22Rv1 (cell line): ENCODE results near the gene GAB4.
"Not testable (repeated sequence)": the region's sequence is repeated elsewhere in the genome, so short reads cannot be mapped to it uniquely, and the experiment has no call there.

ENCODE experiments used
- H3K27ac ChIP-seq: fragments of 450-650 bp; 2 replicates; pipeline ENCODE4 v1.5.1; 2017
- ZFX ChIP-seq: fragments of 450-650 bp; IDR thresholded peaks from 2 replicates; pipeline ENCODE4 v1.6.1; 2017; ENCODE audit warnings: antibody characterized with exemption, borderline replicate concordance
- TF ChIP-seq, protein P1 (sequence below): fragments of 450-650 bp; IDR thresholded peaks from 2 replicates; pipeline ENCODE4 v1.5.1; 2017; ENCODE audit warnings: mild to moderate bottlenecking

Gene GAB4

DNA sequence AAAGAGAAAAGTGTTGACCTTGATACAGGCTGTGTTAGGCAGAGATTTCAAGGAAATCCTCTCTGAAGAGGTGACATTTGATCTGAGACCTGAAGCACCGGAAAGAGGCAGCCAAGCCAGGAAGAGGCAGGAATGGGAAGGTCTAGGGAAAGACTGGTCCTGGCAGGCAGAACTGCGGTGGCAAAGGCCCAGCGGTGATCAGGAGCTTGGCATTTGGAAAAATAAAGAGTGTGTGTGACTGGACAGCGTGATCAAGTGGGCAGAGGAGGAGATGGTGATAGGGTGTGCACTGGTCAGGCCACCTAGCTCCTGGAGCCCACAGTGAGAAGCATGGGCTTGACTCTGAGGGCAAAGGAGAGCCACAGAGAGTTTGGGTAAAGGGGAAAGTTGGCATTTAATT, 27.2 kb upstream of the GAB4 start:
- TF ChIP-seq ZFX = no peak
- TF ChIP-seq, protein P1, sequence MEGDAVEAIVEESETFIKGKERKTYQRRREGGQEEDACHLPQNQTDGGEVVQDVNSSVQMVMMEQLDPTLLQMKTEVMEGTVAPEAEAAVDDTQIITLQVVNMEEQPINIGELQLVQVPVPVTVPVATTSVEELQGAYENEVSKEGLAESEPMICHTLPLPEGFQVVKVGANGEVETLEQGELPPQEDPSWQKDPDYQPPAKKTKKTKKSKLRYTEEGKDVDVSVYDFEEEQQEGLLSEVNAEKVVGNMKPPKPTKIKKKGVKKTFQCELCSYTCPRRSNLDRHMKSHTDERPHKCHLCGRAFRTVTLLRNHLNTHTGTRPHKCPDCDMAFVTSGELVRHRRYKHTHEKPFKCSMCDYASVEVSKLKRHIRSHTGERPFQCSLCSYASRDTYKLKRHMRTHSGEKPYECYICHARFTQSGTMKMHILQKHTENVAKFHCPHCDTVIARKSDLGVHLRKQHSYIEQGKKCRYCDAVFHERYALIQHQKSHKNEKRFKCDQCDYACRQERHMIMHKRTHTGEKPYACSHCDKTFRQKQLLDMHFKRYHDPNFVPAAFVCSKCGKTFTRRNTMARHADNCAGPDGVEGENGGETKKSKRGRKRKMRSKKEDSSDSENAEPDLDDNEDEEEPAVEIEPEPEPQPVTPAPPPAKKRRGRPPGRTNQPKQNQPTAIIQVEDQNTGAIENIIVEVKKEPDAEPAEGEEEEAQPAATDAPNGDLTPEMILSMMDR = no peak

DNA sequence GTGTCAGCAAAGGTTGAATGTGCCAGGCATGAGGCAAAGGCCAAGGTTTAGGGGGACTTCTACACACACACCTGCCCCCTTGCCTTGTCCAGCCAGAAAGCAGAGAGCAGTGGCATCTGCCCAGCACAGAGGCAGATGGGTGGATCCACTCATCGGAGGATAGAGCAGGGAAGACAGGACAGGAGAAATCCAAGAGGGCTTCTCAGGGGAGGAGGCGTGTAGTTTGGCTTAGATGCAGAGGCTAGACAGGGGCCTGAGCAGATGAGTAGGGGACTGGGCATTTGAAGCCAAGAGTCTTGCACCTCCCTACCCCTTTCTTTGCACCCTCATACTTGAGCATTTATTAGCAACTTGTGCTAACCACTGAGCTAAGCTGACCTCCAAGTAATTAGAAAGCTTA, 26.5 kb upstream of the GAB4 start:
- not testable (repeated sequence) for H3K27ac ChIP-seq

More for the DNA sequence above, 27.2 kb upstream of the GAB4 start:
- no peak overlapping the region for H3K27ac ChIP-seq

DNA sequence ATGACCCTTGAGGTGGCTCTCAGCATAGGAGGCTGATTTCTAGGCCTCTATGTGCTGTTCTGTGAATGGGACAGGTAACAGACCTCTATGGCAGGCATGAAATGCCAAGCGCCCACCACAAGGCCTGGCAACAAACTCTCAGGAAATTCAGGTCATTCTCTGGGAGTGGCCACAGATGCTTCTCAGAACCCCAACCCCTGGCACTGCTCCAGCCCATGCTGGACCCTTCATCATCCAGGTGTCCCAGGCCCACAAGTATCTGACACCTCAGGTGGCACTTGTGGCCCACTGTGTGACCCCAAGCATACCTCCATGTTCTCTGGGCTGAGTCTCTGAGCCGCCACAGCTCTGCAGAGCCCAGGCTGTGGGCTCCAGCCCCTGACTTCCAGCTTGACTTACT, 24.3 kb upstream of the GAB4 start:
- H3K27ac ChIP-seq = not testable (repeated sequence)

DNA sequence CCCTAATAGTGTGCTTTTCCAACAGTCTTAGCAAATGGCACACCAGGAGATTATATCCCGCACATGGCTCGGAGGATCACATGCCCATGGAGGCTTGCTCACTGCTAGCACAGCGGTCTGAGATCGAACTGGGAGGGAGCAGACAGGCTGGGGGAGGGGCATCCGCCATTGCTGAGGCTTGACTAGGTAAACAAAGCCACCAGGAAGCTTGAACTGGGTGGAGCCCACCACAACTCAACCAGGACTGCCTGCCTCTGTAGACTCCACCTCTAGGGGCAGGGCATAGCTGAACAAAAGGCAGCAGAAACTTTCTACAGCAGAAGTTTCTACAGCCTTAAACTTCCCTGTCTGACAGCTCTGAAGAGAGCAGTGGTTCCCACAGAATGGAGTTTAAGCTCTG, 16.4 kb upstream of the GAB4 start:
- not testable (repeated sequence) for H3K27ac ChIP-seq

DNA sequence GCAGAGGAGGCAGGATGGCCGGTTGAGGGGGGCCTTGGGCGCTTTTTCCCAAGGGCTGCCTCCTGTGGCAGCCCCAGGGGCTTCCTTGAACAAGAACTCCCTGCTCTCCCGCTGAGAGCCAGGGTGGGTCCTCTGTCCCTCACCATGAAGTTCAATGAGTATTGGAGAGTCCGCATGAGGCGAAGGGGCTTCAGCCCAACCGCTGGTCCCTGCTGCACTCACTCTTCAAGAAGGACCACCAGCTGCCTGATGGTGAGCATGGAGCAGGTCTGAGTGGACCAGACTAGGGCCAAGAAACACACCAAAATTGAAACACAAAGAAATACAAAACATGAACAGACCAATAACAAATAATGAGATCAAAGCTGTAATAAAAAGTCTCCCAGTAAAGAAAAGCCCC, 7.5 kb upstream of the GAB4 start:
- H3K27ac ChIP-seq = not testable (repeated sequence)

DNA sequence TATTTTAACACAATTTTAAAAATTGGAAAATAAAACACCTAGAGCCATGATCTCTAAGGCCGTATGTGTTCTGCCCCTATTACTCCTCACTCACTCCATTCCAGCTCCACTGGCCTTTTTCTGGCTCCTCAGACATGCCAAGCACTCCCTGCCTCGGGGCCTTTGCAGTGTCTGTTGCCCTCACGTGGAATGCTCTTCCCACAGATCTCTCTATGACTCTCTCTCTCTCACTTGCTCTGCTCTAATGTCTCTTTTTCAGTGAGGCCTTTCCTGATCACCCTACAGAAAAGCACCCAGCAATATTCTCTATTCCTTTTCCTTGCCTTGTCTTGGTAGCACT, 6.0 kb upstream of the GAB4 start:
- not testable (repeated sequence) for H3K27ac ChIP-seq

DNA sequence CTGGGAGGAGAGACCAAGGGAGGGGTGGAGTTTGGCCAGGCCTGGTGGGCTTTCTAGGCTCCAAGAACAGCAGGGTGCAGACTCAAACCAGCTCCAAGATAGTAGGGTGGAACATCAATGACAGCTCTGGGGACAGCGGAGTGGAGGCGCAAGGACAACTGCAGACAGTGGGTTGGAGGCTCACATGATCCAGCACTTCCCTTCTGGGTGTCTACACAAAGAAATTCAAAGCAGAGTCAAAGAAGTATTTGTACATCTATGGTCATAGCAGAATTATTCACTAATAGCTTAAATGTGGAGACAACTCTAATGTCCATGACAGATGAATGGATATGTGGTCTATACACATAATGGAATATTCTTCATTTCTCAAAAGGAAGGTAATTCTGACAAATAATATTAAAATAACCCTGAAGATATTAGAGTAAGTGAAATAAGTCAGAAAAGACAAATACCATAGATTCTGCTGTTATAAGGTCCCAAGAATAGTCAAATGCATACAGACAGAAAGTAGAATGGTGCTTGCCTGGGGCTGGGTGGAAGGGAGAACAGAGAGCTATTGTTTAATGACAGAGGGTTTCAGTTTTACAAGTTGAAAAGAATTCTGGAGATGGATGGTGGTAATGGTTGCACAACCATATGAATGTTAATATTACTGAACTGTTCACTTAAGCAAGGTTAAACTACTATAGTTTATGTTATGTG, 5.5 kb upstream of the GAB4 start:
- TF ChIP-seq, protein P1 = no peak
- TF ChIP-seq ZFX = no peak

DNA sequence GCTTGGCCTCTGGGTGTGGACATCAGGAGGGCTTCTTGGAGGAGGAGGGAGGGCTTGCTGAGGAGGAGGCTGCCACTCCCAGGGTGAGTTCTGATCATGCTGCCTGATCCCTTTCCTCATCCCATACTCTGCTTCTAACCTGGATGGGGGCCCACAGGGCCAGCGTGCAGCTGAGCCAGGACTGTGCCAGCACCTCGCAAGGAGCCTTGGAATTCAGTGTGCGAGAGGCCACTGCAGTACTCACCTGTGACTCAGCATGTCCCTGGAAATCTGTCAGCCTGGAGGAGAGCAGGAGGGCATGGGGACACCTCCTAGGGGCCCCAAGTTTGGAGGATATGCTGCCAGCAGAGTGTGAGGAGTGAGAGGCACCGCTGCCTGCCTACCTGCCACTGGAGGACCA, 4.2 kb upstream of the GAB4 start:
- no peak for TF ChIP-seq ZFX
- TF ChIP-seq, protein P1 = no peak
- H3K27ac ChIP-seq = no peak overlapping the region

More for the DNA sequence above, 5.5 kb upstream of the GAB4 start:
- no peak overlapping the region for H3K27ac ChIP-seq

DNA sequence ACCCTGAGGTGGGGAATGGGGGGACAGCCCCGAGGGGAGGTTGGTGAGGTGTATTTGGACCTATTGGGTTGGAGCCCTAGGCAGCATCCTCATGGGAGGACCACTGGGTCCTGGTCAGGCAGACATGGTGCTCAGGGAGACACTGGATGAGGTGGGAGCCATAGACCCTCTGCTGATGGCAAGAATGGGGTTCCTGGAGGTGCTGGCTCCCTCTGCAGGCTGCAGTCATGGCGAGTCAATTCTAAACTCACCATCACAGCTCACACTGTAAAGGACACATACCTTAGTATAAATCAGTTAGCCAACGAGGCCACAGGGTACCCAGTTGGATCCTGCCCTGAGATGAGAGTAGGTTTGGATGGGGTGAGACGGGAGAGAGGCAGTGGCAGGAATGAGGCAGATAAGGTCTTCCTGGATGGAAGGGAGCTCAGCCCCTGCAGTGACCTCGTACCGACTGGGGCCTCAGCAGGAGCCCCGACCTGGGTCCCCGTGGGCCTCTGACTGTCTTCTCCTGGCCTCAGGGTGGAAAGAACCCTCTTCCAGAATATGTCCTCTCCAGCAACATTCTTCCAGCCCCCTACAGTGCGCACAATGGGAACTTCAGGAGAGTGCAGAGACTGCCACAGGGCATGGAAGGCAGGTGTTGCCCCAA, 1.7 kb upstream of the GAB4 start:
- no peak overlapping the region for H3K27ac ChIP-seq
- TF ChIP-seq ZFX = no peak
- TF ChIP-seq, protein P1 = no peak

DNA sequence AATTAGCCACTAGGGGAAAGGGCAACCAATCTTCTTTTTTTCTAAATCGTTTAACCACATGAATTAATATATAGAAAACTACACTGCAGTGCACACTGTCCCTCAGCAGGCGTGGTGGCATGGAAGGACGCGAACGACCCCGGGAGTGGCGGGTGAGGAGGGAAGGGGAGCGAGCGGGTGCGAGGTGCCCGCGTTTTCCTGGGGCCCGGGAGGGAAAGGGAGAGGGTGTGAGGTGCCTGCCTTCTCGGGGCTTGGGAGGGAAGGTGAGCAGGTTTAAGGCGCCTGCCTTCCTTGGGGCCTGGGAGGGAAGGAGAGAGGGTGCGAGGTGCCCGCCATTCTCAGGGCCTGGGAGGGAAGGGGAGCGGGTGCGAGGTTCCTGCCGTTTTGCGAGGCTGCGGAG, 765 bp downstream of the GAB4 start:
- no peak for TF ChIP-seq ZFX
- TF ChIP-seq, protein P1 = no peak
- H3K27ac ChIP-seq = no peak overlapping the region
